ENCODE results near the gene LY86. TPM values are rescaled to one million over a fixed set of nuclear protein-coding genes. Genes with fewer than 3 reads are reported as not detected.

LY86 gene
- not detected in 2 replicates for total RNA-seq (2014; rRNA removed; shearing (Covaris generic))

GRCh38 chr6:6588064-6588923 lies at the start of gene LY86:
Gene LY86, plus strand, starts transcription at chr6:6588720. Its CDS starts 15 bp downstream, at chr6:6588735.
- no peak for DNase-seq (ENCODE audit: low read depth)

- DNase-seq (ENCODE audit: low read depth): no peak
Observed at GRCh38 chr6:6539036-6539435, 49.5 kb upstream of the LY86 start.

- no peak for DNase-seq (ENCODE audit: low read depth)
Observed at GRCh38 chr6:6542357-6542756, 46.2 kb upstream of the LY86 start.

- DNase-seq (ENCODE audit: low read depth): no peak
Observed at GRCh38 chr6:6543181-6543879, 45.2 kb upstream of the LY86 start.

GRCh38 chr6:6545616-6546317 lies 42.8 kb upstream of the LY86 start:
- DNase-seq (ENCODE audit: low read depth): no peak

- DNase-seq (ENCODE audit: low read depth): peak; percentile 26
Observed at GRCh38 chr6:6546318-6547109, 42.0 kb upstream of the LY86 start.

- DNase-seq (ENCODE audit: low read depth): peak; percentile 82
Observed at GRCh38 chr6:6547110-6547879, 41.2 kb upstream of the LY86 start.

GRCh38 chr6:6556161-6556737 lies 32.3 kb upstream of the LY86 start:
- no peak for DNase-seq (ENCODE audit: low read depth)

GRCh38 chr6:6556738-6557503 lies 31.6 kb upstream of the LY86 start:
- peak; percentile 45 for DNase-seq (ENCODE audit: low read depth)

- DNase-seq (ENCODE audit: low read depth): no peak
Observed at GRCh38 chr6:6557504-6557839, 31.0 kb upstream of the LY86 start.

GRCh38 chr6:6557886-6558285 lies 30.6 kb upstream of the LY86 start:
- no peak for DNase-seq (ENCODE audit: low read depth)

GRCh38 chr6:6559994-6560570 lies 28.4 kb upstream of the LY86 start:
- no peak for DNase-seq (ENCODE audit: low read depth)

GRCh38 chr6:6560909-6561308 lies 27.6 kb upstream of the LY86 start:
- DNase-seq (ENCODE audit: low read depth): peak; percentile 16

- no peak for DNase-seq (ENCODE audit: low read depth)
Observed at GRCh38 chr6:6564154-6564553, 24.4 kb upstream of the LY86 start.

GRCh38 chr6:6565069-6565468 lies 23.5 kb upstream of the LY86 start:
- no peak for DNase-seq (ENCODE audit: low read depth)

- no peak for DNase-seq (ENCODE audit: low read depth)
Observed at GRCh38 chr6:6565488-6565887, 23.0 kb upstream of the LY86 start.

GRCh38 chr6:6566766-6567165 lies 21.8 kb upstream of the LY86 start:
- no peak for DNase-seq (ENCODE audit: low read depth)

GRCh38 chr6:6569096-6569810 lies 19.3 kb upstream of the LY86 start:
- DNase-seq (ENCODE audit: low read depth): no peak

GRCh38 chr6:6569811-6570164 lies 18.7 kb upstream of the LY86 start:
- DNase-seq (ENCODE audit: low read depth): no peak
